CD4-positive, alpha-beta memory T cell (primary cell): Measurements from ENCODE around the gene AGBL4. TPM values are rescaled to one million over a fixed set of nuclear protein-coding genes. Genes with fewer than 3 reads are reported as not detected.

Experiments
- CTCF ChIA-PET: fragments of 350-600 bp; sonication (Branson Sonifier 250); formaldehyde crosslinking; loops from one replicate; lab custom pipeline; 2021; ENCODE audit warnings: inconsistent platforms; ENCODE audit not compliant: partially characterized antibody; lab: Charles Lee
- POLR2A ChIA-PET: fragments of 350-600 bp; sonication (Branson Sonifier 250); formaldehyde crosslinking; loops from one replicate; lab custom pipeline; 2021; ENCODE audit not compliant: partially characterized antibody; lab: Charles Lee
- DNase-seq, 5 donors: peaks; one replicate each; pipeline versions ENCODE4 v3.0.0 to v3.0.0-alpha.2; 2020 to 2022; ENCODE audit warnings: mixed read lengths in 1 of 5
- H3K27ac ChIP-seq: one replicate; pipeline ENCODE4 v1.7.0; 2013; ENCODE audit warnings: low read depth, low read length
- H3K27me3 ChIP-seq: 2 replicates; pipeline ENCODE4 v1.7.0; 2013; ENCODE audit warnings: mild to moderate bottlenecking, low read length, moderate library complexity; ENCODE audit not compliant: insufficient read depth
- H3K36me3 ChIP-seq: 2 replicates; pipeline ENCODE4 v1.7.0; 2013; ENCODE audit warnings: mild to moderate bottlenecking, low read length, moderate library complexity; ENCODE audit not compliant: insufficient read depth
- H3K4me1 ChIP-seq: 2 replicates; pipeline ENCODE4 v1.7.0; 2013; ENCODE audit warnings: mild to moderate bottlenecking, low read length, moderate library complexity; ENCODE audit not compliant: insufficient read depth
- H3K4me3 ChIP-seq, 2 donors: one replicate each; pipeline ENCODE4 v1.7.0; 2013; ENCODE audit warnings: low read length in 2 of 2, mild to moderate bottlenecking in 1 of 2
- H3K9me3 ChIP-seq, 2 donors: one replicate each; pipeline ENCODE4 v1.7.0; 2013; ENCODE audit warnings: low read length in 2 of 2, control low read depth in 1 of 2; ENCODE audit not compliant: control insufficient read depth in 1 of 2
- H3K27ac Mint-ChIP-seq, 7 donors: one replicate each; pipeline ENCODE4 v1.8.0; 2020 to 2021; ENCODE audit warnings: mixed read lengths in 7 of 7, mild to moderate bottlenecking in 6 of 7, inconsistent platforms in 3 of 7, moderate library complexity in 3 of 7
- H3K27me3 Mint-ChIP-seq, 2 donors: one replicate each; pipeline ENCODE4 v1.8.0; 2020 to 2021; ENCODE audit warnings: mixed read lengths in 2 of 2
- H3K36me3 Mint-ChIP-seq, 2 donors: one replicate each; pipeline ENCODE4 v1.8.0; 2020 to 2021; ENCODE audit warnings: mixed read lengths in 2 of 2, inconsistent platforms in 1 of 2, mild to moderate bottlenecking in 1 of 2
- H3K4me1 Mint-ChIP-seq, 4 donors: one replicate each; pipeline ENCODE4 v1.8.0; 2020 to 2021; ENCODE audit warnings: mixed read lengths in 4 of 4, mild to moderate bottlenecking in 1 of 4
- H3K4me3 Mint-ChIP-seq, 8 donors: one replicate each; pipeline ENCODE4 v1.8.0; 2020 to 2021; ENCODE audit warnings: mixed read lengths in 8 of 8, mild to moderate bottlenecking in 7 of 8, moderate library complexity in 6 of 8, inconsistent platforms in 3 of 8
- H3K9me3 Mint-ChIP-seq, 8 donors: one replicate each; pipeline ENCODE4 v1.8.0; 2020 to 2021; ENCODE audit warnings: mixed read lengths in 8 of 8, mild to moderate bottlenecking in 5 of 8, inconsistent platforms in 3 of 8, moderate library complexity in 1 of 8
- intact Hi-C: fragments of 100-400 bp; cut with micrococcal nuclease; formaldehyde crosslinking; loops from one replicate; pipeline ENCODE4 v1.15.1; 2023
- polyA plus RNA-seq, 2 donors: library from polyadenylated mRNA; unstranded; fragments of 300-500 nt; fragmentation: Illumina TruSeq; gene quantifications; one replicate each; pipeline ENCODE4 v1.2.3, GENCODE V29; 2021
- total RNA-seq, 2 experiments: library from RNA; stranded (reverse); gene quantifications; one replicate each; pipeline ENCODE4 v1.2.3, GENCODE V29; 2021

Gene AGBL4
- total and polyA plus RNA-seq, 4 experiments from 2014 or later: not detected

- POLR2A ChIA-PET: no interaction called here
- Mint-ChIP-seq H3K9me3 (no peaks in the 10 kb centered on the region), H3K4me1 (peaks cover 0 to 2% (median 0%) of the 10 kb centered on the region in 4 donors), H3K4me3 (no peak overlapping the region), H3K27ac (peak overlapping the region in 1 of 7 donors; percentile 49), H3K27me3 (peaks cover 0 to 2% of the 10 kb centered on the region in 2 donors), H3K36me3 (no peaks in the 10 kb centered on the region)
- intact Hi-C loops: no loop called here
- DNase-seq: no peak
- CTCF ChIA-PET: no interaction called here
- Histone ChIP-seq H3K27ac (no peak overlapping the region), H3K36me3 (no peaks in the 10 kb centered on the region), H3K4me1 (no peaks in the 10 kb centered on the region), H3K4me3 (no peak overlapping the region), H3K27me3 (no peaks in the 10 kb centered on the region), H3K9me3 (no peaks in the 10 kb centered on the region)
These were observed 1342.1 kb downstream of the AGBL4 start for GRCh38 chr1:48681476-48682305.

GRCh38 chr1:48680411-48681035 lies 1343.2 kb downstream of the AGBL4 start:
- Mint-ChIP-seq H3K36me3 (no peaks in the 10 kb centered on the region), H3K9me3 (no peaks in the 10 kb centered on the region)

GRCh38 chr1:48679859-48680258 lies 1343.9 kb downstream of the AGBL4 start:
- no peak for DNase-seq
- no peak overlapping the region for H3K4me3 Mint-ChIP-seq
- ChIA-PET POLR2A (no interaction called here), CTCF (interaction anchor here (1.6 kb wide), 1 partner anchor 17 kb away, joined by 6 read pairs; no protein-coding TSS in a partner anchor)
- no peaks in the 10 kb centered on the region for H3K36me3 ChIP-seq
- H3K27ac Mint-ChIP-seq: no peak overlapping the region
- H3K9me3 Mint-ChIP-seq: no peaks in the 10 kb centered on the region
- H3K27ac ChIP-seq: no peak overlapping the region
- H3K4me3 ChIP-seq: no peak overlapping the region
- no peaks in the 10 kb centered on the region for H3K27me3 ChIP-seq
- H3K27me3 Mint-ChIP-seq: peaks cover 2 to 9% of the 10 kb centered on the region in 2 donors
- intact Hi-C loops: no loop called here
- H3K4me1 ChIP-seq: no peaks in the 10 kb centered on the region
- no peaks in the 10 kb centered on the region for H3K9me3 ChIP-seq
- peaks cover 0 to 2% (median 0%) of the 10 kb centered on the region in 4 donors for H3K4me1 Mint-ChIP-seq
- H3K36me3 Mint-ChIP-seq: no peaks in the 10 kb centered on the region

More at GRCh38 chr1:48680411-48681035, 1343.2 kb downstream of the AGBL4 start:
- H3K9me3 ChIP-seq: no peaks in the 10 kb centered on the region
- POLR2A ChIA-PET: no interaction called here
- no peak overlapping the region for H3K4me3 ChIP-seq
- no peak overlapping the region for H3K4me3 Mint-ChIP-seq
- H3K4me1 Mint-ChIP-seq: peaks cover 0 to 2% (median 0%) of the 10 kb centered on the region in 4 donors
- H3K27me3 Mint-ChIP-seq: peaks cover 2% of the 10 kb centered on the region in 2 donors
- H3K27me3 ChIP-seq: no peaks in the 10 kb centered on the region
- CTCF ChIA-PET: interaction anchor here (1.6 kb wide), 1 partner anchor 17 kb away, joined by 6 read pairs; no protein-coding TSS in a partner anchor
- intact Hi-C loops: no loop called here
- no peaks in the 10 kb centered on the region for H3K4me1 ChIP-seq
- no peak for DNase-seq
- no peaks in the 10 kb centered on the region for H3K36me3 ChIP-seq
- no peak overlapping the region for H3K27ac ChIP-seq
- no peak overlapping the region for H3K27ac Mint-ChIP-seq

- Mint-ChIP-seq H3K4me1 (peaks cover 0 to 2% (median 0%) of the 10 kb centered on the region in 4 donors), H3K4me3 (no peak overlapping the region), H3K36me3 (no peaks in the 10 kb centered on the region), H3K9me3 (no peaks in the 10 kb centered on the region), H3K27ac (no peak overlapping the region), H3K27me3 (peaks cover 2 to 17% of the 10 kb centered on the region in 2 donors)
- intact Hi-C loops: no loop called here
- Histone ChIP-seq H3K27ac (no peak overlapping the region), H3K27me3 (no peaks in the 10 kb centered on the region), H3K36me3 (no peaks in the 10 kb centered on the region), H3K4me1 (no peaks in the 10 kb centered on the region), H3K9me3 (no peaks in the 10 kb centered on the region), H3K4me3 (no peak overlapping the region)
- CTCF ChIA-PET: interaction anchor here (1.6 to 1.7 kb wide), 2 partner anchors 9 to 18 kb away, joined by 4 to 6 read pairs; no protein-coding TSS in a partner anchor
- DNase-seq: no peak
- POLR2A ChIA-PET: no interaction called here
These were observed 1344.8 kb downstream of the AGBL4 start for GRCh38 chr1:48678710-48679505.

- Mint-ChIP-seq H3K36me3 (no peaks in the 10 kb centered on the region), H3K9me3 (no peaks in the 10 kb centered on the region), H3K4me1 (peaks cover 0 to 2% (median 0%) of the 10 kb centered on the region in 4 donors), H3K4me3 (no peak overlapping the region), H3K27me3 (peaks cover 2 to 25% of the 10 kb centered on the region in 2 donors), H3K27ac (peak overlapping the region in 1 of 7 donors; percentile 43)
- ChIA-PET CTCF (interaction anchor here (0.9 to 1.7 kb wide), 10 partner anchors 8 to 1672 kb away, joined by 3 to 8 read pairs (median 4); no protein-coding TSS in a partner anchor), POLR2A (no interaction called here)
- Histone ChIP-seq H3K27ac (no peak overlapping the region), H3K4me3 (no peak overlapping the region), H3K36me3 (no peaks in the 10 kb centered on the region), H3K9me3 (no peaks in the 10 kb centered on the region), H3K4me1 (no peaks in the 10 kb centered on the region), H3K27me3 (no peaks in the 10 kb centered on the region)
- intact Hi-C loops: no loop called here
- DNase-seq: peak in 1 of 5 donors; percentile 12
These were observed 1346.2 kb downstream of the AGBL4 start for GRCh38 chr1:48677306-48678287.

- Histone ChIP-seq H3K4me1 (no peaks in the 10 kb centered on the region), H3K36me3 (no peaks in the 10 kb centered on the region), H3K27me3 (no peaks in the 10 kb centered on the region), H3K9me3 (no peaks in the 10 kb centered on the region), H3K27ac (no peak overlapping the region), H3K4me3 (no peak overlapping the region)
- peaks cover 2 to 27% of the 10 kb centered on the region in 2 donors for H3K27me3 Mint-ChIP-seq
- H3K4me3 Mint-ChIP-seq: no peak overlapping the region
- DNase-seq: no peak
- CTCF ChIA-PET: interaction anchor here (1.0 to 1.7 kb wide), 8 partner anchors 8 to 1672 kb away, joined by 3 to 8 read pairs (median 4); no protein-coding TSS in a partner anchor
- H3K36me3 Mint-ChIP-seq: no peaks in the 10 kb centered on the region
- no peaks in the 10 kb centered on the region for H3K9me3 Mint-ChIP-seq
- intact Hi-C loops: no loop called here
- POLR2A ChIA-PET: no interaction called here
- H3K4me1 Mint-ChIP-seq: peaks cover 0 to 2% (median 0%) of the 10 kb centered on the region in 4 donors
- no peak overlapping the region for H3K27ac Mint-ChIP-seq
These were observed 1346.9 kb downstream of the AGBL4 start for GRCh38 chr1:48676822-48677221.
